RPMI7951 (cell line): ENCODE results near the gene CUEDC1. TPM values are rescaled to one million over a fixed set of nuclear protein-coding genes. Genes with fewer than 3 reads are reported as not detected.
A peak's percentile ranks its signal among the peaks of the same experiment; 100 is the strongest.

Source experiments
- DNase-seq: peaks from one replicate; pipeline ENCODE4 v3.0.0-alpha.2; 2012; ENCODE audit warnings: low read depth
- total RNA-seq: library from RNA; depleted of rRNA; stranded (reverse); fragments of >200 nt; shearing (Covaris generic); gene quantifications from 2 replicates; pipeline ENCODE4 v1.2.3, GENCODE V29; 2014; rRNA removed

The CUEDC1 gene
- total RNA-seq, result 6.4 and 6.6 TPM in 2 replicates

- peak; percentile 59 for DNase-seq
Observed at GRCh38 chr17:57955183-57955931, at the start of gene CUEDC1. TSS of gene CUEDC1 (minus strand) at chr17:57955412. CDS start at chr17:57885564, 69,848 bp downstream.

- no peak for DNase-seq
Observed at GRCh38 chr17:58004060-58004459, 48.8 kb upstream of the CUEDC1 start.

- DNase-seq, result no peak
Observed at GRCh38 chr17:58002973-58003372, 47.8 kb upstream of the CUEDC1 start.

GRCh38 chr17:58002154-58002948 lies 47.1 kb upstream of the CUEDC1 start:
- no peak for DNase-seq

- DNase-seq, result no peak
Observed at GRCh38 chr17:58001461-58002124, 46.4 kb upstream of the CUEDC1 start.

GRCh38 chr17:57999496-58000017 lies 44.3 kb upstream of the CUEDC1 start:
- DNase-seq, result peak; percentile 69

- no peak for DNase-seq
Observed at GRCh38 chr17:57999010-57999495, 43.8 kb upstream of the CUEDC1 start.

GRCh38 chr17:57997085-57997809 lies 42.0 kb upstream of the CUEDC1 start:
- no peak for DNase-seq

GRCh38 chr17:57995076-57995956 lies 40.1 kb upstream of the CUEDC1 start:
- peak; percentile 81 for DNase-seq

GRCh38 chr17:57994436-57994835 lies 39.2 kb upstream of the CUEDC1 start:
- DNase-seq, result no peak

GRCh38 chr17:57993471-57994365 lies 38.5 kb upstream of the CUEDC1 start:
- DNase-seq, result no peak

- no peak for DNase-seq
Observed at GRCh38 chr17:57991537-57991936, 36.3 kb upstream of the CUEDC1 start.

- no peak for DNase-seq
Observed at GRCh38 chr17:57990037-57990436, 34.8 kb upstream of the CUEDC1 start.

GRCh38 chr17:57988301-57989250 lies 33.4 kb upstream of the CUEDC1 start:
- peak; percentile 77 for DNase-seq

GRCh38 chr17:57987581-57988300 lies 32.5 kb upstream of the CUEDC1 start, which contains the start of gene VEZF1:
TSS of gene VEZF1 (minus strand) at chr17:57988254. CDS start at chr17:57988111, 143 bp downstream.
- DNase-seq, result peak; percentile 76

GRCh38 chr17:57986841-57987580 lies 31.8 kb upstream of the CUEDC1 start:
- DNase-seq, result peak; percentile 77

GRCh38 chr17:57985675-57985974 lies 30.4 kb upstream of the CUEDC1 start:
- DNase-seq, result peak; percentile 83
